GM19351 (cell line): ENCODE results near the gene RBM43.
"Not testable (repeated sequence)": the region's sequence is repeated elsewhere in the genome, so short reads cannot be mapped to it uniquely, and the experiment has no call there.

Experiments
- ATAC-seq: cut with Tn5 transposase; IDR thresholded peaks from one replicate; pipeline ENCODE4 v1.9.1; 2021; ENCODE audit warnings: mild to moderate bottlenecking, moderate library complexity; ENCODE audit not compliant: unreplicated experiment

Gene RBM43

GRCh38 chr2:151269798-151270568 lies 8.3 kb upstream of the RBM43 start:
- ATAC-seq = no peak

- no peak for ATAC-seq
Measured at GRCh38 chr2:151268085-151268484, 6.4 kb upstream of the RBM43 start.

- no peak for ATAC-seq
Measured at GRCh38 chr2:151267537-151267936, 5.9 kb upstream of the RBM43 start.

GRCh38 chr2:151265991-151266390 lies 4.3 kb upstream of the RBM43 start:
- no peak for ATAC-seq

- no peak for ATAC-seq
Measured at GRCh38 chr2:151264157-151264825, 2.6 kb upstream of the RBM43 start.

GRCh38 chr2:151262629-151263028 lies 966 bp upstream of the RBM43 start:
- no peak for ATAC-seq

GRCh38 chr2:151261977-151262291 lies 271 bp upstream of the RBM43 start:
- no peak for ATAC-seq

- peak; percentile 11 for ATAC-seq
Measured at GRCh38 chr2:151260573-151261230, 961 bp downstream of the RBM43 start.

- no peak for ATAC-seq
Measured at GRCh38 chr2:151258121-151258520, 3.5 kb downstream of the RBM43 start.

- no peak for ATAC-seq
Measured at GRCh38 chr2:151252646-151253045, 9.0 kb downstream of the RBM43 start.

- no peak for ATAC-seq
Measured at GRCh38 chr2:151251012-151251411, 10.7 kb downstream of the RBM43 start.

- ATAC-seq = no peak
Measured at GRCh38 chr2:151247432-151247831, 14.2 kb downstream of the RBM43 start.

- ATAC-seq = no peak
Measured at GRCh38 chr2:151246152-151246551, 15.5 kb downstream of the RBM43 start.

GRCh38 chr2:151243468-151243867 lies 18.2 kb downstream of the RBM43 start:
- no peak for ATAC-seq

- no peak for ATAC-seq
Measured at GRCh38 chr2:151241224-151241623, 20.4 kb downstream of the RBM43 start.

GRCh38 chr2:151240433-151240832 lies 21.2 kb downstream of the RBM43 start:
- no peak for ATAC-seq

GRCh38 chr2:151239624-151240023 lies 22.0 kb downstream of the RBM43 start:
- ATAC-seq = no peak

GRCh38 chr2:151238527-151239487 lies 22.9 kb downstream of the RBM43 start:
- peak; percentile 89 for ATAC-seq

GRCh38 chr2:151237422-151238025 lies 24.1 kb downstream of the RBM43 start:
- ATAC-seq = no peak

GRCh38 chr2:151233760-151234159 lies 27.9 kb downstream of the RBM43 start:
- not testable (repeated sequence) for ATAC-seq

- peak; percentile 57 for ATAC-seq
Measured at GRCh38 chr2:151233288-151233687, 28.4 kb downstream of the RBM43 start.
